GM21619 (cell line): ENCODE measurements around the gene ARHGAP22.
"Not testable (repeated sequence)": the region's sequence is repeated elsewhere in the genome, so short reads cannot be mapped to it uniquely, and the experiment has no call there.

Experiments used
- ATAC-seq: cut with Tn5 transposase; IDR thresholded peaks from one replicate; pipeline ENCODE4 v1.9.1; 2021; ENCODE audit not compliant: unreplicated experiment

Gene ARHGAP22, protein sequence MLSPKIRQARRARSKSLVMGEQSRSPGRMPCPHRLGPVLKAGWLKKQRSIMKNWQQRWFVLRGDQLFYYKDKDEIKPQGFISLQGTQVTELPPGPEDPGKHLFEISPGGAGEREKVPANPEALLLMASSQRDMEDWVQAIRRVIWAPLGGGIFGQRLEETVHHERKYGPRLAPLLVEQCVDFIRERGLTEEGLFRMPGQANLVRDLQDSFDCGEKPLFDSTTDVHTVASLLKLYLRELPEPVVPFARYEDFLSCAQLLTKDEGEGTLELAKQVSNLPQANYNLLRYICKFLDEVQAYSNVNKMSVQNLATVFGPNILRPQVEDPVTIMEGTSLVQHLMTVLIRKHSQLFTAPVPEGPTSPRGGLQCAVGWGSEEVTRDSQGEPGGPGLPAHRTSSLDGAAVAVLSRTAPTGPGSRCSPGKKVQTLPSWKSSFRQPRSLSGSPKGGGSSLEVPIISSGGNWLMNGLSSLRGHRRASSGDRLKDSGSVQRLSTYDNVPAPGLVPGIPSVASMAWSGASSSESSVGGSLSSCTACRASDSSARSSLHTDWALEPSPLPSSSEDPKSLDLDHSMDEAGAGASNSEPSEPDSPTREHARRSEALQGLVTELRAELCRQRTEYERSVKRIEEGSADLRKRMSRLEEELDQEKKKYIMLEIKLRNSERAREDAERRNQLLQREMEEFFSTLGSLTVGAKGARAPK

GRCh38 chr10:48604991-48605508, at the start of gene ARHGAP22:
ARHGAP22 (minus strand) TSS chr10:48605073; CDS start chr10:48604796, 277 bp downstream.
- ATAC-seq, result no peak

GRCh38 chr10:48653944-48654698, 49.2 kb upstream of the ARHGAP22 start:
- ATAC-seq, result no peak

DNA sequence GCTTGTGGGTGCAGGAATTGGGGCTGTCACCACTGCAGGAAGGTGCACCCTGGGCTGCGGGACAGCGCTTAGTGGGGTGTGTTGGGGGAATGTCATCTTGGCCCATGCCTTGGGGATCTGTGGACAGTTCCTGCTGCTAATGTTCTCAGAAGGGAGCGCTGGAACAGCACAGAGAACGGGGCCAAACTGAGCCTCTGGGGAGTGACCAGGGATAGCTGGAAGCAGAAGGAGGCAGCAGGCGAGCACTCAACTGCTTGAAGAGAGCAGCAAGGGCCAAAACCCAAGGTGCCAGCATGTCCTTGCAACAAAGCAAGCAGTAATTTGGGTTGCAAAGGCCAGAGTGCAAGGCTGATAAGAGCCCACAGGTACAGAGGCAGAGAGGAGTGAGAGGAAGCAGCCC, 48.5 kb upstream of the ARHGAP22 start:
- no peak for ATAC-seq

GRCh38 chr10:48652344-48652743, 47.5 kb upstream of the ARHGAP22 start:
- no peak for ATAC-seq

DNA sequence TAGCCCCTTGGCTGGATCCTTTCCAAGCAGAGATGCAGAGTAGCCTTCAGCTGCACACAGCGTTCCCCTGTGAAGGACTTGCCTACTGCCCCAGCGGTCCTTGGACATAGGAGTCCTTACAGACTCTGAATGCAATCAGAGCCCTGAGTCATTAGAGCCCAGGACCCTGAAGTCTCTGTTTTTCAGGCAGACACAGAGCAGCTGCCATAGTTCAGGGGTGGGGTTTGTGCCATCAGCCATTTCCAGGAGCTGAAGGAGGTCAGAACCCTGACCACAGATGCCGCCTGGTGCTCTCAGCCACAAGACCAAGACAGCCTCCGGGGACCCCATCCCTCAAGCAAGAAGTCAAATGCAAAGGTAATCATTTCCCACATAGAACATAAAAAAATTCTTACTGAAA, 47.0 kb upstream of the ARHGAP22 start:
- ATAC-seq, result no peak

DNA sequence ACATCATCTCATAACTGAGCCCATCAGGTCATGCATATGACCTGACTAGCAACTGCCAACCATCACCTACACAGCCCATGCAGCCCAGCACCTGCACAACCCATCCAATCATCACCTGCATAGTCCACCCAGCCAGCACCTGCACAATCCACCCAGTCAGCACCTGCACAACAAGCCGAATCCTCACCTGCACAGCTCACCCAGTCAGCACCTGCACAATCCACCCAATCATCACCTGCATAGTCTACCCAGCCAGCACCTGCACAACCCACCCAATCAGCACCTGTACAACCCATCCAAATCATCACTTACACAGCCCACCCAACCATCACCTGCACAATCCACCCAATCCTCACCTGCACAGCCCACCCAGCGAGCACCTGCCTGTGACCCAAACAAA, 46.4 kb upstream of the ARHGAP22 start:
- no peak for ATAC-seq

- ATAC-seq, result no peak
Measured at GRCh38 chr10:48649349-48649944, 44.6 kb upstream of the ARHGAP22 start.

- no peak for ATAC-seq
Measured at GRCh38 chr10:48648172-48648942, 43.5 kb upstream of the ARHGAP22 start.

- not testable (repeated sequence) for ATAC-seq
Measured at GRCh38 chr10:48647073-48647472, 42.2 kb upstream of the ARHGAP22 start.

- ATAC-seq, result no peak
Measured at GRCh38 chr10:48645600-48645999, 40.7 kb upstream of the ARHGAP22 start.

DNA sequence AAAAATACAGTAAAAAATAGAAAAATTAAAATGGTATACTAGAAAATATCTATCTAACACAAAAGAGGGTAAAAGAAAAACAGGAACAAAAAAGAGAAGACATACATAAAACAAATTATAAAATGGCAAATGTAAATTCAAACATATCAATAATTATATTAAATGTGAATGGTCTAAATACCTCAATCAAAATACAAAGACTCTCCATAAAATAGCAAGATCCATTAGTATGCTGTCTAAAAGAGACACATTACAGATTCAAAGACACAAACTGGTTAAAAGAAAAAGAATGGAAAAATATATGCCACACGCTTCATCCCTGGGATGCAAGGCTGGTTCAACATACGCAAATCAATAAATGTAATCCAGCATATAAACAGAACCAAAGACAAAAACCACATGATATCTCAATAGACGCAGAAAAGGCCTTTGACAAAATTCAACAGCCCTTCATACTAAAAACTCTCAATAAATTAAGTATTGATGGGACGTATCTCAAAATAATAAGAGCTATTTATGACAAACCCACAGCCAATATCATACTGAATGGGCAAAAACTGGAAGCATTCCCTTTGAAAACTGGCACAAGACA, 36.3 kb upstream of the ARHGAP22 start:
- not testable (repeated sequence) for ATAC-seq

DNA sequence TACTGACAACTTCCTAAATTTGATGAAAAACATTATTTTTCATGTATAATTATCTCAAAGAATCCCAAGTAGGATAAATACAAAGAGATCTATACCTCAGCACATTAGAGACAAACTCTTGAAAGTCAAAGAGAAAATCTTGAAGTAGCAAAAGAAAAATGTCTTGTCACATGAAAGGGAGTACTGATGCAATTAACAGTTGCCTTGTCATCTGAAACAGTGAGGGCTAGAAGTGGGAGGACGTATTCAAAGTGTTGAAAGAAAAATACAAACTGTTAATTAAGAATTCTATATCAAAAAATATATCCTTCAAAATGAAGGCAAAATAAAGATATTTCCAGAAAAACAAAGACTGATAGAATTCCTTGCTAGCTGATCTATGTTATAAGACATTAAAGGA, 35.5 kb upstream of the ARHGAP22 start:
- ATAC-seq, result no peak

GRCh38 chr10:48639632-48640031, 34.8 kb upstream of the ARHGAP22 start:
- no peak for ATAC-seq

GRCh38 chr10:48638739-48639527, 34.1 kb upstream of the ARHGAP22 start:
- no peak for ATAC-seq

DNA sequence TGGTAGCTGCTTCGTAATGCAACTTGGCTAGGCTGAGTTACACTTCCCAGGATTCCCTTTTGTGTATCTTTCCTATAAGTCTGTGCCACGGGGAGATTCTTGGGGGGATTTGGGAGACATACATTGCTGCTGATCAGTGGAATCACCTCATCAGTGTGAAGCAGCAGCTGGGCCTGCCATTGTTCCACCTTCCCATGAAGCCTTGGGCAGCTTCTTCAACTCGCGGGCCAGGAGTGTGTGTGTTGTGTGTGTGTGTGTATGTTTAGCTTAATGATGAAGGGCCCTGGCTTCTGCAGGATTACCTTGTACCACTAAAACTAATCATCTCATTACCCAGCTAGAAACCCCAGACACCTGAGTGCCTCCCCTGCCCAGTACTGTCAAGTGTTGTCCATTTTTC, 33.3 kb upstream of the ARHGAP22 start:
- no peak for ATAC-seq

GRCh38 chr10:48636901-48637300, 32.0 kb upstream of the ARHGAP22 start:
- ATAC-seq, result no peak

- no peak for ATAC-seq
Measured at GRCh38 chr10:48636231-48636630, 31.4 kb upstream of the ARHGAP22 start.

GRCh38 chr10:48634984-48635557, 30.2 kb upstream of the ARHGAP22 start:
- no peak for ATAC-seq
